HG03442 (cell line): ENCODE data around the gene MALAT1.
"Not testable (repeated sequence)": the region's sequence is repeated elsewhere in the genome, so short reads cannot be mapped to it uniquely, and the experiment has no call there.

ENCODE experiments used
- ATAC-seq: cut with Tn5 transposase; IDR thresholded peaks from one replicate; pipeline ENCODE4 v1.9.1; 2021; ENCODE audit warnings: mild to moderate bottlenecking, moderate library complexity; ENCODE audit not compliant: unreplicated experiment

MALAT1 gene

DNA sequence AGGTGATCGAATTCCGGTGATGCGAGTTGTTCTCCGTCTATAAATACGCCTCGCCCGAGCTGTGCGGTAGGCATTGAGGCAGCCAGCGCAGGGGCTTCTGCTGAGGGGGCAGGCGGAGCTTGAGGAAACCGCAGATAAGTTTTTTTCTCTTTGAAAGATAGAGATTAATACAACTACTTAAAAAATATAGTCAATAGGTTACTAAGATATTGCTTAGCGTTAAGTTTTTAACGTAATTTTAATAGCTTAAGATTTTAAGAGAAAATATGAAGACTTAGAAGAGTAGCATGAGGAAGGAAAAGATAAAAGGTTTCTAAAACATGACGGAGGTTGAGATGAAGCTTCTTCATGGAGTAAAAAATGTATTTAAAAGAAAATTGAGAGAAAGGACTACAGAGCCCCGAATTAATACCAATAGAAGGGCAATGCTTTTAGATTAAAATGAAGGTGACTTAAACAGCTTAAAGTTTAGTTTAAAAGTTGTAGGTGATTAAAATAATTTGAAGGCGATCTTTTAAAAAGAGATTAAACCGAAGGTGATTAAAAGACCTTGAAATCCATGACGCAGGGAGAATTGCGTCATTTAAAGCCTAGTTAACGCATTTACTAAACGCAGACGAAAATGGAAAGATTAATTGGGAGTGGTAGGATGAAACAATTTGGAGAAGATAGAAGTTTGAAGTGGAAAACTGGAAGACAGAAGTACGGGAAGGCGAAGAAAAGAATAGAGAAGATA, at the start of gene MALAT1:
Gene MALAT1, plus strand, starts transcription at position 69 of the 736 bp plus-strand sequence.
- no peak for ATAC-seq

DNA sequence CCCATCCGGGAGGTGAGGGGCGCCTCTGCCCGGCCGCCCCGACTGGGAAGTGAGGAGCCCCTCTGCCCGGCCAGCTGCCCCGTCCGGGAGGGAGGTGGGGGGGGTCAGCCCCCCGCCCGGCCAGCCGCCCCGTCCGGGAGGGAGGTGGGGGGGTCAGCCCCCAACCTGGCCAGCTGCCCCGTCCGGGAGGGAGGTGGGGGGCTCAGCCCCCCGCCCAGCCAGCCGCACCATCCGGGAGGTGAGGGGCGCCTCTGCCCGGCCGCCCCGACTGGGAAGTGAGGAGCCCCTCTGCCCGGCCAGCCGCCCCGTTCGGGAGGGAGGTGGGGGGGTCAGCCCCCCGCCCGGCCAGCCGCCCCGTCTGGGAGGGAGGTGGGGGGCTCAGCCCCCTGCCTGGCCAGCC, 47.5 kb upstream of the MALAT1 start:
- ATAC-seq = not testable (repeated sequence)

DNA sequence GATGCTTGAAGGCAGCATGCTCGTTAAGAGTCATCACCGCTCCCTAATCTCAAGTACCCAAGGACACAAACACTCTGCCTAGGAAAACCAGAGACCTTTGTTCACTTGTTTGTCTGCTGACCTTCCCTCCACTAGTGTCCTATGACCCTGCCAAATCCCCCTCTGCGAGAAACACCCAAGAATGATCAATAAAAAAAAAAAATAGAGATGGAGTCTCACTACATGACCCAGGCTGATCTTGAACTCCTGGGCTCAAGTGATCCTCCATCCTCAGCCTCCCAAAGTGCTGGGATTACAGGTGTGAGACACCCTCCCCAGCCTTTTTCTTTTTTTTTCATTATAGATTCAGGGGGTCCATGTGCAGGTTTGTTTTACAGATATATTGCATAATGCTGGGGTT, 46.6 kb upstream of the MALAT1 start:
- not testable (repeated sequence) for ATAC-seq

DNA sequence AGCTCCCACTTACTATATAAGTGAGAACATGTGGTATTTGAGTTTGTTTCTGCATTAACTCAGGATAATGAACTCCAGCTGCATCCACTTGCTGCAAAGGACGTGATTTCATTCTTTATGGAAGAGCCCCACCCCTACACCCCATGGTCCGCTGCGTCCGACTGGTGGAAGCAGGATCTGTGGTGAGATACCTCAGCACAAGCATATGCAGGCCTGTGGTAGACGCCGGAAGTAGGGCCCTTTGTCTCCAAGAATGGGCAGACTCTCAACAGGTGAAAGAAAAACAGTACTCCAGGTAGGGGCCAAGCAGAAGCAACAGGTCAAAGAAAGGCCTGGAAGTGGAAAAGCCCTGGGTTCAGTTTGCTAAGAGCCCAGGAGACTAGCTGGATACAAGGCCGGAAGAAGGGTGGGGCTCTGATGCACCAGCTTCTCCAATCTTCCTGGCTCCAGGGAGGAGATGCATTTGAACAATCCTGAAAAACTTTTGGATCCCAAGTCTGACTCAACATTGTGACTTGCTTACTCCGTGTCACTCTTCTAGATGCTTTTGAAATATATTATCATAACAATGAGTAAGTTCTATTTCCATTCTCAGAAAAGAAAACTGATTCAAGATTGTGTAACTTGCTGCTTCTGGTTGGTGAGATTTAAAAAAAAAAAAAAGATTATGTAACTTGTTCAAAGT, 45.9 kb upstream of the MALAT1 start:
- ATAC-seq = no peak

DNA sequence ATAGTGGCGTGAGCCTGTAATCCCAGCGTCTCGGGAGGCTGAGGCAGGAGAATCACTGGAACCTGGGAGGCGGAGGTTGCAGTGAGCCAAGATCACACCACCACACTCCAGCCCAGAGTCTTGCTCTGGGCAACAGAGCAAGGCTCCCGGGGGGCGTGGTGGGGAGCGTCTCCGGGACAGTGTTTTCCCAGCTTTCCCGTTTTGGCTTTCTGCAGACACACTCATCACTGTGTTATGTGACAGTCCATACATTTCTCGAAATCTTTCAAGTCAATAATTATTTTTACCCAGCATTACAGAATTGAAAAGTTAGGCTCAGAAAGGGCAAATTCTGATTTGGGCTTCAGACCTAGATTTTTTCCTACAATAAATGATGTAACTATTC, 44.5 kb upstream of the MALAT1 start:
- no peak for ATAC-seq

DNA sequence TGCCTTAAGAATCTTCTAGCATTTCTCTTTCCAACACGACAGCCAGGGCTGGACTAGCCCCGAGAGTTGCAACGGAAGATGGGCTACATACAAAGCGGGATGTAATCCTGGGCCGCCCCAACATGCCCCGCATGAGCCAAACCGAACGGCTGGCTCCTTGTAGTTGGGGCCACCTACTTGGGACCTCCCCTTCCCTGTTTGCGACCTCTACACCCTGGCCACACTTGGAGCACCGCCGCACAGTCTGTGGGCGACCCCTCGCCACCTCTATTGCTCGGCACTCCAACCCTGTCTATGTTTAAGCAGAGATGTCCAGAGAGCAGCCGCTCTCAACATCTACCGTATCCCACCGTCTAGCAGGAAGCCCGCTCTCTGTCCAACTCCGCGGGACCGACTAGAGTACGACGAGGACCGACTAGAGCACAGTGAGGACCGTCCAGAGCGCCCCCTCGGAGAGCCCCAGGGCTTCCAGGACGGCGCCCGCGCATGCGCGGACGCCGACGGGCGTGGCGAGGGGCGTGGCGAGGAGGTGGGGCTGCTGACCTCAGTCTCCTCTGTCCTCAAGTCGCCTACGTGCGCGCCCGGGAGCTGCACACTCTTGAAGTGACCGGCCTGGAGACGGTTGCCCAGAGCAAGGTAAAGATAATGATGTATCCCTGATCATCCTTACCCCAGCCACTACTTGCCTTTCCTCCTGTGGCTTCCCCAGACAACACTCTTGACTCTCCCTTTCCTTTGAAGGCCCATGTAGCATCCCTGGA, 44.0 kb upstream of the MALAT1 start:
- peak; percentile 77 for ATAC-seq

DNA sequence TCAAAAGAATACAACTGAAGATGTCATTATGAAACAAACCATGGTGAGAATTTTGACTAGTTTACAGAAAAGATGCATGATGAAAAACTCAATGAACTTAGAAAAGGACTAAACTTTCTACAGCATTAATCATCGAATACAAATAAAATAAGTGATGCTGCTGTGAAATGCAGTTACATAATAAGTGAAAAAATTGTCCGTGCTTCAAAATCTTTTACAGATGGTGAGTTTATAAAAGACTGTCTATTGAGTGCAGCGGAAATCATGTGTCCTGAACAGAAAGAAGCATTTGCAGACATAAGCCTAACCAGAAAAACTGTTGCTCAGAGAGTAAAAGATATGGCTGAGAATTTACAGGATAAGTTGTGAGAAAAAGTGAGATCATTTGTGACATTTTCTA, 42.4 kb upstream of the MALAT1 start:
- ATAC-seq = no peak

DNA sequence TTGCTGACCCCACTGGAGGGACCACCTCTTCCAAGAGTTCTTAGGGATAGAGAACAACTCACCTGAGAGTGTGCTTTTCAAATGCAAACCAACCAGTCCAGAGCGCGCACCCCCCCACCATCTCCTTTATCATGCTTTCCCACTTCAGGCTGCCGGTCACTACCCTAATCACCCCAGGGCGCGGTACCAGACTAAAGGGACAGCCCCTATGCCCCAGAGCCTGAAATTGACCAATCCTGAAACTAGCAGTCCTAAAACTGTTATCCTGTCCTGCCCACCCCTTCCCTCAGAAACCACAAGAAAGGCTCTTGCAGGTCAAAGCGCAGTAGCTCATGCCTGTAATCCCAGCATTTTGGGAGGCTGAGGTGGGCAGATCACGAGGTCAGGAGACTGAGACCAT, 39.3 kb upstream of the MALAT1 start:
- ATAC-seq = no peak

DNA sequence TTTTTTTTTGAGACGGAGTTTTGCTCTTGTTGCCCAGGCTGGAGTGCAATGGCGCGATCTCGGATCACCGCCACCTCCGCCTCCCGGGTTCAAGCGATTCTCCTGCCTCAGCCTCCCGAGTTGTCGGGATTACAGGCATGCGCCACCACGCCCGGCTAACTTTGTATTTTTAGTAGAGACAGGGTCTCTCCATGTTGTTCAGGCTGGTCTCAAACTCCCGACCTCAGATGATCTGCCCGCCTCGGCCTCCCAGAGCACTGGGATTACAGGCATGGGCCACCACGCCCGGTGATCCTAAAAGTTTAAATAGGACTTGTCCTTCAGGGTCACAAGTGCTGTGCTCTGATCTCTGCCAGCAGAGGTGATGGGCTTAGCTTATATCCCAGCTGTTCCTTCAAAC, 33.4 kb upstream of the MALAT1 start:
- ATAC-seq = not testable (repeated sequence)

DNA sequence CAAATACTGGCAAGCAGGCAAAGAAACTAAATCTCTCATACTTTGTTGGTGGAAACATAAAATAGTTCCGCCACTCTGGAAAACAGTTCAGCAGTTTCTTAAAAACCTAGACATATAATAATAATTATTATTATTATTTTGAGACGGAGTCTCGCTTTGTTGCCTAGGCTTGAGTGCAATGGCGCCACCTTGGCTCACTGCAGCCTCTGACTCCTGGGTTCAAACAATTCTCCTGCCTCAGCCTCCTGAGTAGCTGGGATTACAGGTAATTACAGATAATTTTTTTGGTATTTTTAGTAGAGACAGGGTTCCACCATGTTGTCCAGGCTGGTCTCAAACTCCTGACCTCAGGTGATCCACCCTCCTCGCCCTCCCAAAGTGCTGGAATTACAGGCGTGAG, 31.5 kb upstream of the MALAT1 start:
- not testable (repeated sequence) for ATAC-seq

DNA sequence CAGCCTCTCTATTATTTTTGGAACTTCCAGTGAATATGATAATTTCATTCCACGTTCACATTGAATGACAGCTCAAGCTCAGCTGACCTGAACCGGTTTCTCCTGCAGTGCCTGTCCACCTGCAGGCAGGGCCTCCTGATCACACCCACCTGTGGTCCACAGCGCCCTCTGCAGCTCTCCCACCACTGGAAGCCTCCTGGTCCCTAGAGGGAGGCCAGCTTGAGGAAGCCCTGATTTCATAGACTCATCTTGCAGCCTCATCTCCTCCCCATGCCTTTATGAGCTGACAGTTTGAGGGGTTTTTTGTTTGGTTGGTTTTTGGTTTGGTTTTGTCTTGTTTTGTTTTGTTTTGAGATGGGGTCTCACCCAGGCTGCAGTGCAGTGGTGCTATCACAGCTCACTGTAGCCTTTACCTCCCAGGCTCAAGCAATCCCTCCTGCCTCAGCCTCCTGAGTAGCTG, 29.9 kb upstream of the MALAT1 start:
- no peak for ATAC-seq

DNA sequence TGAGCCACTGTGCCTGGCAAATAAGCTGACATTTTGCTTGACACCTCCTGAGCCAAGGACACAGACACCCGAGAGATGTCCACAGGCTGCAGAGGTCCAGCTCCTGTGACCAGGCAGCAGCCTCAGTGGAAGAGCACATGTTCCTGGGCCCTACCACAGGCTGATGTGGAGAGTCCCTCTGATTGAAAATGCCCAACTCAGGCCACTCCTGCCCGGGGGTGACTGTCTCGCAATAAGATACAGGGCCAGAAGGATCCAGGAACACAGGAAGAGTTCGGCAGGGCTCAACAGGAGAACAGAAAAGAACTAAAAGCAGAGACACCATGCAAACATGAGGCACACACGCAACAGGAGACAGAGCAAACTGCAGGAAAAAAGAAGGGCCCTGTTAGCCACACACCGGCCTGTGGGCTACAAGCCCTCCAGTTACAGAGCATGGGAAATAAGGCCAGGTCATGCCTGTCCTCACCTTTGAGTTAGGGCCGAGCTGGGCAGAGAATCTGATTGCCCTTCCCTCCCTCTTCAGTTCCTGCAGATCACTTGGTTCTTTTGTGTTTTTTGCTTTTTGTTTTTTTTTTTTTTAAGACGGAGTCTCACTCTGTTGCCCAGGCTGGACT, 28.3 kb upstream of the MALAT1 start:
- no peak for ATAC-seq

DNA sequence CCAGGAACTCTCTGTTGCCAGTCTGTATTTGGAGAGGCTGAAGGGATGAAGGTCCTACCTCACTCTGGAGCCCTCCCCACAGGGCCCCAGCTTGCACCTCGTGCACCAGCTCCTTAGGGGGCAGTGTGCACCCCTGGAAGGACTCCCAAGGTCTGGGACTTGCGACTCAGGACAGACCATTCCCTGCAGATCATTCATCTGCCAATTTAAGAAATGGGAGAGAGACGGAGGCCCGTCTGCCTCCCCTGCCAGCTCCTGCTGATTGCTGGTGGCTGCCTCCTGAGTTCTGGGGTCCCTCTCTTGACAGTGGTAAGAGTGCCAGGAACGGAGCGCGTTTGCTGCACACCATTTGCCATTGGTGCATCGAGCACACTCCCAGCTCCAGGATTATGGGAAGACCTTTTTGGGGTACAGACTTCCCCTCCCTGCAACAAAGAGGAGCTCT, 27.4 kb upstream of the MALAT1 start:
- no peak for ATAC-seq

DNA sequence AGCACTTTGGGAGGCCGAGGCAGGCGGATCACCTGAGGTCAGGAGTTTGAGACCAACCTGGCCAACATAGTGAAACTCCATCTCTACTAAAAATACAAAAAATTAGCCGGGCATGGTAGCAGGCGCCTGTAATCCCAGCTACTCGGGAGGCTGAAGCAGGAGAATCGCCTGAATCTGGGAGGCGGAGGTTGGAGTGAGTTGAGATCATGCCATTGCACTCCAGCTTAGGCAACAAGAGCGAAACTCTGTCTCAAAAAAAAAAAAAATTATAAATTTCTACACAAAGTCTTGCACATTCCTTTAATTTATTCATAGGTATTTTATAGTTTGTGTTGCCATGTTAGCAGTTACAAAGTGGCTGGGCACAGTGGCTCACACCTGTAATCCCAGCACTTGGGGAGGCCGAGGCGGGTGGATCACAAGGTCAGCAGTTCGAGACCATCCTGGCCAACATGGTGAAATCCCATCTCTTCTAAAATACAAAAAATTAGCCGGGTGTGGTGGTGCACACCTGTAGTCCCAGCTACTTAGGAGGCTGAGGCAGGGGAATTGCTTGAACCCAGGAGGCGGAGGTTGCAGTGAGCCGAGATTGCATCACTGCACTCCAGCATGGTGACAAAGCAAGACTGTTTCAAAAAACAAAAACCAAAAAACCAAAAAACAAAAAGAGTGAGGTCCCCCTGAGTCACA, 26.1 kb upstream of the MALAT1 start:
- not testable (repeated sequence) for ATAC-seq

DNA sequence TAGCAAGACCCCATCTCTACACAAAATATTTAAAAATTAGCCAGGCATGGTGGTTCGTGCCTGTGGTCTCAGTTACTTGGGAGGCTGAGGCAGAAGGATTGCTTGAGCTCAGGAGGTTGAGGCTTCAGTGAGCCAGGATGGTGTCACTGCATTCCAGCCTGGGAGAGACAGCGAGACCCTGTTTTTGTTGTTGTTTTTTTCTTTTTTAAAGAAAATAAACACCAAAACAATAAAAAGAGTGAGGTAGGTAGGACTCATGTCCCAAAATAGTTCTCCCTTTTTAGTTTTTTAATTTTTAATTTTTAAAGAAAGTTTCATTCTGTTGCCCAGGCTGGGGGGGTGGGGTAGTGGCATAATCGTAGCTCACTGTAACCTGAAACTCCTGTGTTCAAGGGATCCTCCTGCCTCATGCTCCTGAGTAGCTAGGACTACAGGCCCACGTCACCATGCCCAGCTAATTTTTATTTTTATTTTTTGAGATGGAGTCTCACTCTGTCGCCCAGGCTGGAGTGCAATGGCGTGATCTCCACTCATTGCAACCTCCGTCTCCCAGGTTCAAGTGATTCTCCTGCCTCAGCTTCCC, 25.5 kb upstream of the MALAT1 start:
- no peak for ATAC-seq

DNA sequence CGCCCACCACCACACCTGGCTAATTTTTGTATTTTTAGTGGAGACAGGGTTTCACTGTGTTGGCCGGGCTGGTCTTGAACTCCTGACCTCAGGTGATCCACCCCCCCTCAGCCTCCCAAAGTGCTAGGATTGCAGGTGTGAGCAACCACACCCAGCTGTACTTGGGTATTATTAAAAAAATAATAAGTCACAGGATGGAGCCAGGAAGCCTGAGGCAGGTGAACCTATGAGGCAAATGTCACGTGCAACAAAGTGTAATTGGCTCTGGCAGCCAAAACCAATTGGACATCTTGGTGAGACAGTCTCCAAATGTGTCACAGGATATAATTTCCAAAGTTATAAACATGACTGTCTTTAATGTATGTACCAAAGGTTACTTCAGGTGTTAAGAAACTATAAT, 24.0 kb upstream of the MALAT1 start:
- no peak for ATAC-seq

DNA sequence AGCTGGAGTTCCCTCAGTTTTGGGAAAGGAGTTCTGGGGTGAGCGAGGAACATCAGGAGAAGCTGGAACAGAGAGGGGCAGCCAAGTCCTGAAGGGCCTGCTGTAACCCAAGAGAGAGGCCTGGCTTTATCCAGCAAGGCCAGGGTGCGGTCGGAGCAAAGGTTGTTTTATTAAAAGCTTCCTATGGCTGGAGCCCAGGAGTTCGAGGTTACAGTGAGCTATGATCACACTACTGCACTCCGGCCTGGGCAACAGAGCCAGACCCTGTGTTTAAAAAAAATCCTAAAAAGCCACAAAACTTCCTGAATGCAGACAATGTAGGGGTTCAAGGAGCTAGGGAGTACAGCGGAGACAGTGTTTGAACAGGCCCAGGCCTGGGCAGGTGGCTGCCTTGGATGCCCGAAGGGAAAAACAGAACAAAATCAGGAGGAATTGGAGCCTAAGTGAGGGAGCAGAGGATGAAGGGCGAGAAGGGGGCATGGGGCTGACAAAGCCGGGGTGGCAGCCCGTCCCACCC, 22.2 kb upstream of the MALAT1 start:
- no peak for ATAC-seq

DNA sequence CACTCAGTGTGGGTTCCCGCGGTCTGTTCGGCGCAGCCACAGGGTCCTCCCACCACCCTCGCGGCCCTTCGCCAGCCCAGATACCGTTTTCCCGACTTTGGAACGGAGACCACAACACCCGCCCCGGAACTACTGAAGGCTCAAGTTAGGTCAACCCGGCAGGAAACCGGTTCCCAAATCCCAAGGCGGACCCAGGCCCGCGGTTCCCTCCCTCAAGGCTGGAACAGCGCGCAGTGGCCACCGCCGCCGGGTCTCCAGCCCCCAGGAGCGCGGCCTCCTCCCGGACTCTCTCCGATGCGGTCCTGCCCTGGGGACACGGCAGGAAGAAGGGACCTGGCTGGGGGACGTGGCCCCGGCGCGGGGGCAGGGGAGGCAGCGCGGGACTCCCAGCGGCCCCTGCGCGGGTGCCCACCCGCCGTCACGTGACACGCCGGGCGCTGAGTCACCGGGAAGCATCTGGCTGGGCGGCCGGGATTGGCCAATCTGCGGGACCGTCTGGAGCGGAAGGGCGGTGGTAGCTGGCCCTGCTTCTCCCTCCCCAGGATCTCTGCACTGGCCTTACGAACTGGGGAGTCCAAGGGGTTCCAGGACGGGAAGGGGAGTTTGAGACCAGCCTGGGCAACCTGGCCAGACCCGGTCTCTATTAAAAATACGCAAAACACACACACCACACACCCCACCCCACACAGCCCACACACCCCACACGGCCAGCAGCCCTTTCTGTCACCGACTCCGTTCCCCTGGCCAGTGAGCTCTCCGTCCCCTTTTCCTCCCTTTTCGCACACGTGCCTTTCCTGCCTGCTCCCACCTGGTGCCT, 21.5 kb upstream of the MALAT1 start:
- ATAC-seq = peak; percentile 75
